Thyroid gland (tissue), 4 donors: ENCODE measurements around the gene FXYD3.
"Not testable (repeated sequence)": the region's sequence is repeated elsewhere in the genome, so short reads cannot be mapped to it uniquely, and the experiment has no call there.

Experiments
- CTCF ChIP-seq, 6 experiments: fragments of 200-600 bp in 3 of 6; fragments of 450-650 bp in 3 of 6; sonication (generic) in 3 of 6; IDR thresholded peaks; one replicate each; pipeline ENCODE4 v1.5.1; 2016 to 2019; ENCODE audit warnings: antibody characterized with exemption in 6 of 6, mild to moderate bottlenecking in 2 of 6, inconsistent platforms in 1 of 6, moderate library complexity in 1 of 6
- POLR2A ChIP-seq, 2 donors: fragments of 450-650 bp; IDR thresholded peaks; one replicate each; pipeline ENCODE4 v1.6.1; 2017; ENCODE audit warnings: antibody characterized with exemption in 2 of 2, mild to moderate bottlenecking in 2 of 2, moderate library complexity in 1 of 2

DNA sequence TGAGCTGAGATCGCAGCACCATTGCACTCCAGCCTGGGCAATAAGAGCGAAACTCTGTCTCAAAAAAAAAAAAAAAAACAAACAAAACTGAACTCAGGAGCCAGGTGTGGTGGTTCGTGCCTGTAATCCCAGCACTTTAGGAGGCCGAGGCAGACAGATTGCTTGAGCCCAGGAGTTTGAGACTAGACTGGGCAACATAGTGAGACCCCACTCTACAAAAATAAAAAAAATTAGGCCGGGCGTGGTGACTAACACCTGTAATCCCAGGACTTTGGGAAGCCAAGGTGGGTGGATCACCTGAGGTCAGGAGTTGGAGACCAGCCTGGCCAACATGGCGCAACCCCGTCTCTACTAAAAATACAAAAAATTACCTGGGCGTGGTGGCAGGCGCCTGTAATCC, 13.7 kb upstream of the FXYD3 start:
- TF ChIP-seq CTCF, POLR2A (IDR thresholded peaks at IDR 0.05): not testable (repeated sequence)
